HG02571 (cell line): ENCODE measurements around the gene USHBP1.

Source experiments
- ATAC-seq: cut with Tn5 transposase; IDR thresholded peaks from one replicate; pipeline ENCODE4 v1.9.1; 2021; ENCODE audit warnings: mild to moderate bottlenecking, moderate library complexity; ENCODE audit not compliant: unreplicated experiment

Gene USHBP1

DNA sequence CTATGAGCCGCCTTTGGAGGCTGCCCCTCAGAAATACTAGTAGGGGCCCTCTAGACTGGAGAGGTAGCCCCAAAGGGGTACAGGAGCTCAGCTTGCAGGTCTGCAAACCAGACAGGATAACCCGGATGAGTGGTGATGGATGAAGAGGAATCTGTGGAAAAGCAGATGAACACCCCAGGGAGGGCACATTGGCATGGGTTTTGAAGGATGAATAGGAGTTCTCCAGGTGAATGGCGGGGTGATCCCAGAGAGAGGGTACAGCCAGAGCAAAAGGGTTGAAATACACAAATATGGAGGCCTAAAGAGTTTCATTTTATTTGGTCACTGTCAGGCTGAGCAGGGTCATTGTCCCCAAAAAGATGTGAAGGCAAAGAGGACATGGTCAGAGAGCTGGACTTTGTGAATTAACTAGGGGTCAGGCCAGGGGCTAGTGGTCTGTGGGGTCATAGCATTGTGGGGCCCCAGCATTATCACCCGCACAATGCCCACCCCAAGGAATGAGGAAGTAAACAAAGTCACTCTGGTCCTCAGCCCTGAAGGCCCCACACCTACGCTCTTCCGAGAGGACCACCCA is 23.6 kb downstream of the USHBP1 start:
- no peak for ATAC-seq

- ATAC-seq, result no peak
Observed at GRCh38 chr19:17240062-17240752, 24.3 kb downstream of the USHBP1 start.

GRCh38 chr19:17237747-17238706 is 26.5 kb downstream of the USHBP1 start:
- no peak for ATAC-seq

GRCh38 chr19:17236811-17237543 is 27.6 kb downstream of the USHBP1 start:
- no peak for ATAC-seq

GRCh38 chr19:17235971-17236777 is 28.4 kb downstream of the USHBP1 start:
- ATAC-seq, result no peak

DNA sequence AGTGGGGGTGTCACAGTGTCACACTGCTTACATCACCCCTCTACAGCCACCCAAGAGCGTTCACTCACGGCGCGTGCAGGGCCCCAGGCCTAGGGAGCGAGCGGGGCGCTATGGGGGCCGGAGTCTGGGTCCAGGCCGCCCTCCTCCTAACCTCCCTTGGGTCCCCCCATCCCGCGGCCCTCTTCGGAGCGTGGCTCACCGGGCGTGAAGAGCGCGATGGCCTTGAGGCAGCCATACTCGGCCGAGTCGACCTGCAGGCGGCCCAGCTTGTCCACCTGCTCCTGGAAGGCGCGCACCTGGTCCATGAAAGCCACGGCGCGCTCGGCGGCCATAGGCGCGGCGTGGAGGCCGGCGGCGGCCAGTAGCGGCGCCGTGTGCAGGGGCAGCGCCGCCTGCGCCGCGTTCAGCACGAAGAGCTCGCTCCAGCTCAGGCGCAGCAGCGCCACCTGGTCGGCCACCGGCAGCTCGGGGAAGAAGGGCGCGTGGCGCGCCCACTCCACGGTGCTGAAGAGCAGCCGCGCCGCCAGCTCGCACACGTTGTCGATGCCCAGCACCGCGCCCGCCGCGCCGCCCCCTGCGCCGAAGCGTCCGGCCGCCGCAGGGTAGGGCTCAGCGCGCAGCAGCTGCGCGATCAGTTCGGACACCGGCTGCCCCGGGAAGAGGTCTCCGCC is 29.1 kb downstream of the USHBP1 start:
- ATAC-seq, result peak; percentile 66

GRCh38 chr19:17234911-17235299 is 29.6 kb downstream of the USHBP1 start:
- peak; percentile 25 for ATAC-seq

GRCh38 chr19:17232258-17232657 is 32.3 kb downstream of the USHBP1 start:
- no peak for ATAC-seq

DNA sequence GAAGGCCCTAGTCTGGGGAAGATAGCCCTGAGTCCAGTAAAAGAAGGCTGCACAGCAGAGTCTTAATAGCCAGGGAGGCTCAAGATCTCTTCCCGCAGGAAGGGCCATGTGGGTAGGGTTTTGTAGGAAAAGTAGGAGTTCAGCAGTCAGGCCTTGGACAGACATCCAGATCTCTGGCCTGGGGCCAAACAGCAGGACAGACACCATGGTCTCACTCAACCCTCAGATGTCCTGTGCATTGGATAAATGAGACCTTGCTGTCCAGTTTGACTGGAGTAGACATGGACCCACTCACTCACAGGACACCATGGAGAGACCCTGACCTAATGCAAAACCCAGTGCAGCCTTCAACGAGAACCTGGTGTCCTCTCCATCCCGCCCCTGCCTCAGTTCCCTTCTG is 34.7 kb downstream of the USHBP1 start:
- ATAC-seq, result no peak

DNA sequence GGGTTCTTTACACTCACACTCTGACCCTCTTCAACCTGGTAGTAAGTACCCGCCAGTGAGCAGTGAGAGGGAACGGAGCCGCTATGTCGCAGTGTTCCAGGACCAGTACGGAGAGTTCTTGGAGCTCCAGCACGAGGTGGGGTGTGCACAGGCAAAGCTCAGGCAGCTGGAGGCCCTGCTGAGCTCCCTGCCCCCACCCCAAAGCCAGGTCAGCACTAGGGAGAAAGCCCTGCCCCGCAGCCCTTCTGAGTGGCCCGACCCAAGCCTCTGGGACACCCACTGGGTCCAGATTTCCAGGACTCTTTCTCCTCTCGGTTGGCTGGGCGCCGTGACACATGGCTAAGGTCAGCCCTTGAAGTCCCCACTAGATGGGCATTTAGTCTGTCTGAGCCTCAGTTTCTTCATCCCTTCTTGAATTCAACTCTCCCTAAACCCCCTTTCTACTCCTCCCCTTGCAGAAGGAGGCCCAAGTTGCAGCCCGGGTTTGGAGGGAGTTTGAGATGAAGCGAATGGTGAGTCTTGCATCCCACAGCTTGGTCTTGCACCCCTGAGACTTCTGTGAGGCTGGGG is 36.7 kb downstream of the USHBP1 start:
- ATAC-seq, result no peak

DNA sequence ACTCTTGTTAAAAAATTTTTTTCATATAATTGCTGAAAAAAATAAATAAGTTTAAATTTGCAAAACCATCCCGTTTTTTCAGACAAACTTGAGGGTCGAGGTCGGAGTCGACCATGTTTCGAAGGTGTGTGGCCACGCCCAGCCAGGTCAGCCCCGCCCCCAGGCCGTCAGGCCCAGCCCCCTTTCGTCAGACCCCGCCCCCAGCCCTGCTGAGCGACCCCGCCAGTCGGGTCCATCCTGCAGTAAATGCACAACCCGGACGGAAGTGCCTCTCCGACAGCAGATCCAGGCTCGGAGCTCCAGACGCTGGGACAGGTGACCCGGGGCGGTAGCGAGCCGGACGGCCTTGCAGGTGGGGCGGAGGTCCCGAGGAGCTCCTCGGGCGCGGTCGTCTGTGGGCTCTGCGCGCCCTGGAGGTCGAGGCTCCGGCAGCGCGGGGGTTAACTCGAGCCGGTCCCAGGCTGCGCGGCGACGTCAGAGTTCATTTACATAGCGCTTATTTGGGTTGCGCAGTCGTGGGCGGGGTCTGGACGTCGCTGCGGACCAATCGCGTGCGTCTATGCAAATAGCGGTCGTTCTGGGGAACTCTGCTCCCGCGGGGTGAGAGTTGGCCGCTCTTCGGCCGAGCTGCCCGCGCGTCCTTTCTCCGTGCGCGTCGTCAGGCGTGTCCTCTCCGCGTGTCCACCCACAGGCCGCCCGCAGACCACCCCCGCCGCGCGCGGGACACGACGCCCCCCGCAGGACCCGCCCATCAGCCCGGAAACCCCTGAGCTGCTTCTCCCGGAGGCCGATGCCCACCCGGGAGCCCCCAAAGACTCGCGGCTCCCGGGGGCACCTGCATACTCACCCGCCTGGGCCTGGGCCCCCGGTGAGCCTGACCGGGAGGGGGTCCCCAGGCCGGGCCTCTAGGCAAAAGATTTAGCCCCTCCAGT is 38.3 kb downstream of the USHBP1 start, which contains the start of gene OCEL1:
OCEL1 (plus strand) TSS at position 225 of the 932 bp plus-strand sequence; CDS start at position 247, 22 bp downstream.
- ATAC-seq, result peak; percentile 93

GRCh38 chr19:17225053-17225452 is 39.5 kb downstream of the USHBP1 start:
- ATAC-seq, result no peak

DNA sequence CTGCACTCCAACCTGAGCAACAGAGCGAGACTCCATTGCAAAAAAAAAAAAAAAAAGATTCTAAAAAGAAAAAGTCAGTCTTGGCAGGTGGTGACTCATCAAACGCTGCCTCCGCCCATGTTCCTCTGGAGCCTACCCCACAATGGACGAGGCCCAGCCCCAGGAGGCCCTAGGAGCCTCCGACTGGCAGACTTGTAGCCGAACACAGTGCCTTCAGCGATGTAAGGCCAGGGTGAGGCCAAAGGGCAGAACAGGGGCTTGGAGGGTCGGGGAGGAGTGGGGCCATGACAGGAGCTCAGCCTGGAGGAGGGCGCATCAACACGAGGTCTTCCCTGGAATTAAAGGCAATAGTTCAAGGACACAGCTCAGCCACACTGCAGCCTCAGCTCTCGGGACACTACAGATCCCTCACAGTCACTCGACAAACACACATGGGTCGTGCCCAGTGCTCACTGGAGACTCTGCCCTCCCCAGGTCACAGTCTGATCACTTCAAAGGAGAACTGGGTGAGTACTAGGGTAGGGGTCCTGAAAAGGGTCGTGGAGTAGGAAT is 44.3 kb downstream of the USHBP1 start:
- ATAC-seq, result no peak

GRCh38 chr19:17219286-17219685 is 45.3 kb downstream of the USHBP1 start:
- no peak for ATAC-seq

- no peak for ATAC-seq
Observed at GRCh38 chr19:17216058-17216670, 48.4 kb downstream of the USHBP1 start.

GRCh38 chr19:17215127-17215971 is 49.2 kb downstream of the USHBP1 start, which contains the start of gene USE1:
USE1 (plus strand) TSS chr19:17215357; CDS start chr19:17215406, 49 bp downstream.
- ATAC-seq, result peak; percentile 69
